AG20443 (cell line): ENCODE results near the gene KRTAP6-1.

Source experiments
- DNase-seq: peaks from one replicate; pipeline ENCODE4 v3.0.0; 2012; ENCODE audit warnings: low spot score, mixed read lengths

Gene KRTAP6-1

DNA sequence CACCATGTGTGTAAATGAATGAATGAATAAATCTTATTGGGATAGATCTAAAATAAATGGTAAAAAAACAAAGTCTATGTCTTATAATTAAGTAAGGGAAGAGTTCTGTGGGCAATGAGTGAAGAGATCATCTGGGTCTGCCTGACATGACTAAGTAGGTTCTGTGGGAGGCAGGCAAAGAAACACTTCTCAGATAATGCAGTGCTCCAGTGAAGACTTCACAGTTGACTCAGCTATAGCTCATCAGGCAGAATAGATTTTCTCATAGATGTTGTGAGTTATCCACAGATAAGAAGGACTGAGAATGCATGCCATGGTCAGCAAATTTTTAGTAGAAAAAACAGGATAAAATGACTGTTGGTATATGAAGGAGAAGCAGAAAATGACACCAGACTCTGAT lies 36.0 kb downstream of the KRTAP6-1 start:
- no peak for DNase-seq

GRCh38 chr21:30567617-30568016 lies 46.1 kb downstream of the KRTAP6-1 start:
- no peak for DNase-seq

GRCh38 chr21:30563630-30564029 lies 50.1 kb downstream of the KRTAP6-1 start:
- no peak for DNase-seq
